ENCODE results near the gene DHRS3.

The DHRS3 gene

GRCh38 chr1:12549460-12550349 is 68.3 kb downstream of the DHRS3 start:
- no peak overlapping the region for H3K4me3 ChIP-seq (ENCODE audit: low read length)
- H3K4me2 ChIP-seq (ENCODE audit: low read length): no peak overlapping the region
- no peak overlapping the region for H3K27ac ChIP-seq (ENCODE audit: low read length)

GRCh38 chr1:12548973-12549459 is 69.0 kb downstream of the DHRS3 start:
- no peak overlapping the region for H2AFZ ChIP-seq (ENCODE audit: low read depth, low read length)
- H3K4me1 ChIP-seq (ENCODE audit: low read length): no peaks in the 10 kb centered on the region

More at GRCh38 chr1:12549460-12550349, 68.3 kb downstream of the DHRS3 start:
- H3K27me3 ChIP-seq (ENCODE audit: low read depth, low read length): no peaks in the 10 kb centered on the region
- no peaks in the 10 kb centered on the region for H3K9me3 ChIP-seq (ENCODE audit: insufficient read depth, low read length)
- no peaks in the 10 kb centered on the region for H3K79me2 ChIP-seq (ENCODE audit: low read length)
- no peaks in the 10 kb centered on the region for H3K36me3 ChIP-seq (replicated peaks; ENCODE audit: low read depth, low read length)
- H3K4me1 ChIP-seq (ENCODE audit: low read length): no peaks in the 10 kb centered on the region
- TF ChIP-seq CTCF (IDR thresholded peaks at IDR 0.05; ENCODE audit: low read depth, low read length): no peak
- no peak for TF ChIP-seq EZH2phosphoT487 (IDR thresholded peaks at IDR 0.05; ENCODE audit: low read depth)
- H2AFZ ChIP-seq (ENCODE audit: low read depth, low read length): no peak overlapping the region
- H3K9ac ChIP-seq (ENCODE audit: low read length): no peak overlapping the region
- no peaks in the 10 kb centered on the region for H4K20me1 ChIP-seq (ENCODE audit: insufficient read depth, low read length)

GRCh38 chr1:12548279-12548972 is 69.6 kb downstream of the DHRS3 start:
- no peak overlapping the region for H3K4me2 ChIP-seq (ENCODE audit: low read length)
- no peak for TF ChIP-seq EZH2phosphoT487 (IDR thresholded peaks at IDR 0.05; ENCODE audit: low read depth)
- TF ChIP-seq CTCF (IDR thresholded peaks at IDR 0.05; ENCODE audit: low read depth, low read length): no peak

More at GRCh38 chr1:12548973-12549459, 69.0 kb downstream of the DHRS3 start:
- TF ChIP-seq EZH2phosphoT487 (IDR thresholded peaks at IDR 0.05; ENCODE audit: low read depth) (no peak), CTCF (IDR thresholded peaks at IDR 0.05; ENCODE audit: low read depth, low read length) (no peak)
- H3K9ac ChIP-seq (ENCODE audit: low read length): no peak overlapping the region
- no peaks in the 10 kb centered on the region for H3K79me2 ChIP-seq (ENCODE audit: low read length)
- no peaks in the 10 kb centered on the region for H3K9me3 ChIP-seq (ENCODE audit: insufficient read depth, low read length)
- no peak overlapping the region for H3K4me3 ChIP-seq (ENCODE audit: low read length)
- H3K36me3 ChIP-seq (replicated peaks; ENCODE audit: low read depth, low read length): no peaks in the 10 kb centered on the region
- no peaks in the 10 kb centered on the region for H3K27me3 ChIP-seq (ENCODE audit: low read depth, low read length)
- H3K4me2 ChIP-seq (ENCODE audit: low read length): no peak overlapping the region
- H4K20me1 ChIP-seq (ENCODE audit: insufficient read depth, low read length): no peaks in the 10 kb centered on the region
- no peak overlapping the region for H3K27ac ChIP-seq (ENCODE audit: low read length)

More at GRCh38 chr1:12548279-12548972, 69.6 kb downstream of the DHRS3 start:
- H3K4me1 ChIP-seq (ENCODE audit: low read length): no peaks in the 10 kb centered on the region
- H3K4me3 ChIP-seq (ENCODE audit: low read length): no peak overlapping the region
- H3K27me3 ChIP-seq (ENCODE audit: low read depth, low read length): no peaks in the 10 kb centered on the region
- H3K36me3 ChIP-seq (replicated peaks; ENCODE audit: low read depth, low read length): no peaks in the 10 kb centered on the region
- no peak overlapping the region for H3K27ac ChIP-seq (ENCODE audit: low read length)
- no peaks in the 10 kb centered on the region for H4K20me1 ChIP-seq (ENCODE audit: insufficient read depth, low read length)
- H3K79me2 ChIP-seq (ENCODE audit: low read length): no peaks in the 10 kb centered on the region
- H3K9me3 ChIP-seq (ENCODE audit: insufficient read depth, low read length): no peaks in the 10 kb centered on the region
- no peak overlapping the region for H2AFZ ChIP-seq (ENCODE audit: low read depth, low read length)
- no peak overlapping the region for H3K9ac ChIP-seq (ENCODE audit: low read length)
